Measurements from ENCODE around the gene SPOPL.

GRCh38 chr2:138514173-138514572 lies 12.6 kb downstream of the SPOPL start:
- no peak for TF ChIP-seq CTCF (tag by site-specific recombination; IDR thresholded peaks at IDR 0.05)
- TF ChIP-seq ZNF140 (tag by site-specific recombination; IDR thresholded peaks at IDR 0.05) = no peak
- TF ChIP-seq ZNF623 (tag by site-specific recombination; IDR thresholded peaks at IDR 0.05) = no peak
- no peak for TF ChIP-seq ZNF280C (tag by site-specific recombination; IDR thresholded peaks at IDR 0.05)
- no peak for TF ChIP-seq HOXC10 (CRISPR knock-in tag; IDR thresholded peaks at IDR 0.05)
- no peak for TF ChIP-seq ZBTB49 (tag by site-specific recombination; IDR thresholded peaks at IDR 0.05; ENCODE audit: low read depth)
